GM21526 (cell line): ENCODE results near the gene ATP23.
A peak's percentile ranks its signal among the peaks of the same experiment; 100 is the strongest.

Source experiments
- ATAC-seq: cut with Tn5 transposase; IDR thresholded peaks from one replicate; pipeline ENCODE4 v1.9.1; 2021; ENCODE audit warnings: moderate library complexity; ENCODE audit not compliant: unreplicated experiment, low FRiP score

The ATP23 gene

DNA sequence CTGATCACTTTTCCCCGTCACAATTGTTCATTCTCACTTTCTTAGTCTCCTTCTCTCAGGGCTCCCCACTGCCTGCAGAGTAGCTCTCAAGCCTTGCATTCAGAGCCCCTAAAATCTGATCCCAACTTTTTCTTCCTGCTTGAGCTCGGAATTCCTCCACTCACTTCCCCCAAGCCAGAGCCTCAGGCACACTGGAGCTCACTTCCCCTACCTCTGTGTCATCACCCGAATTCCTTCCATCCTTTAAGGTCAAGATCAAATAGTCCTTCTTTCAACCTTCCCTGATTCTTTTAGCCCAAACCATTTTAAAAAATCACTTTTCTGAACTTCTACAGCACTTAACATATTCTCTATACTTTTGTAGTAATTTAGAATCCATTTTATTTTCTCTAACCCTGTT lies 34.1 kb upstream of the ATP23 start:
- no peak for ATAC-seq

DNA sequence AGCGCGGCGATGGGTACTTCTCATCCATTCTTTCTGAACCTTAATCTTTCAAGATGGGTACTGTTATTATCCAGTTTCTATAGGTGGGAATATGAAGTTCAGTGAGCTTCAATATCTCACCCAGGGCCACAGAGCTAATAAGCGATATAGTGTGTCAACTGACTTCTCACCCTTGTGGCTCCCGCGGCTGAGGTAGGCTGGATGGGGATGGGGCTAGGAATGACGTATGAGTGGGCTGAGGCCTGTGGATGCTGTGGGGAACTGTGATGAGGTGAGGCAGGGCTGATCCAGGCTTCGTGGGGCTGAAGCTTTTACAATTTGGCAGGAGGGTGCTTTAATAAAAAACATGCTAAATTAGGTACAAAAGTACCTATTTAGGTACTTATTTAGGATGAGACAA lies 32.9 kb upstream of the ATP23 start:
- ATAC-seq: no peak

DNA sequence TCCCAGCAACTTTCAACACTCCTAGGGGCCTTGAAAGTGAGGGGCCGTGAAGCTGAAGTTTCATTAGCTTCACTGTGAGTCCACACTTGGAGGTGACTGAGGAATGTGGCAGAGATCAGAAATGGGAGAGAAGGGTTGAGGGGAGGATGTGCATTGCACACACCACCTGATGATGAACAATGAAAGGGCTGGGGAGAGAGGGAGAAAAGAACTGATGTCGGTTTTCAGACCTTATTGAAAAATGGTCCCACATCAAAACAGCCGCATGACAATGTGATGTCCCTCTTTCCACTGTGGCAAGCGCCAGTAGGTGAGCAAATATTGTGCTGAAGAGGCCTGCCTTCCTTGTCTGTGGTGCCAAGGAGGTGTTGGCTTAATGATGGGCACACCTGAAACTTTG lies 32.3 kb upstream of the ATP23 start:
- ATAC-seq: no peak

DNA sequence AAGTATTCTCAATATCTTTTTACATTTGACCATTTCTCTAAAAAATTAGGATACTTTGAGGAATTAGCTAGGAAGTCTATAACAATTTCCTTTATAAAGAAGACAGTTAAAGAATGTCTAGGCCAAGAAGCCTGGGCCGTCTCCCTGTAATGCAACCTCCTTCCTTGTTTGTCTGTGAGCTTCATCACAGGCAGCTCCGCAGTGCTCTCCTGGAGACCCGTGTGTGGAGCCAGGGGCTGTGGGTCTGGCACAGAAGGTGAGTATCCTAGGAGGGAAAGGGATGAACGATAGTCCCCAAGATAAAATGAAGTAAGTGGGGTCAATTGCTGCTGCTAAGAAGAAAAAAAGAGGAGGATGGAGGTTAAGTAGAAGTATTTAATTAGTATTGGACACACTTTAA lies 31.8 kb upstream of the ATP23 start:
- ATAC-seq: no peak

DNA sequence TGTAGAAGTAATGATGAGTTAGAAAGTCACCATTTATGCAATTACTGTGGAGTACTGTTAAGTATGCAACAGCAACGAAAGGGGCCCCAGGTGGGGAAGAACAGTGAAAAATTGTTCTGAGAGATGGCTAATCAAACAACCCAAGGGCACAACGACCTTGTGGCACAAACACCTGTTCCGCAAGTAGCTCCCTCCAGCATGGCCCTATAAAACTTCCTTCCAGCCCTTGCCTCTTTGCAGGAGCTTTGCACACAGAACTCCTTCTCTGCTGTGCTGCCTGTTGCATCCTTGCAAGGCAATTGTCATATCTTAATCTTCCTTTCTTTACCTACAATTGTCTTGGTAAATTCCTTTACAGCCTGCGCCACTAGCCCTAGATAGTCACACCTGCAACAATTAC lies 23.2 kb upstream of the ATP23 start:
- no peak for ATAC-seq

DNA sequence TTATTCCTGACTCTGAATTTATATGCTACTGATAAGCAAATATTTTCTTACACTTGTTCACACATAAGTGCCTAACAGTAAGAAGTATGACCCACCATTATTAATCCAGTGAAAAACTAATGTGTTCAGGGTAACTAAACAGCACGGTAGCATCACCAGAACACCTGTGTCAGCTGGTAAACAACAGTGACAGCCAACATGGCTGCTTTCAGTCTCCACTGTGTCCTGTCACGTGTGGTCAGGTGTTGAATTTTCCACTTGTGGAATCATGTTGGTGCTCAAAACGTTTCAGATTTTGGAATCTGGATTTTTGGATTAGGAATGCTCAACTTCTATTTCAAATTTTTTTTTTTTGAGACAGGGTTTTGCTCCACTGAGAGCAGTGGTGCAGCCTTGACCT lies 14.3 kb upstream of the ATP23 start:
- no peak for ATAC-seq

DNA sequence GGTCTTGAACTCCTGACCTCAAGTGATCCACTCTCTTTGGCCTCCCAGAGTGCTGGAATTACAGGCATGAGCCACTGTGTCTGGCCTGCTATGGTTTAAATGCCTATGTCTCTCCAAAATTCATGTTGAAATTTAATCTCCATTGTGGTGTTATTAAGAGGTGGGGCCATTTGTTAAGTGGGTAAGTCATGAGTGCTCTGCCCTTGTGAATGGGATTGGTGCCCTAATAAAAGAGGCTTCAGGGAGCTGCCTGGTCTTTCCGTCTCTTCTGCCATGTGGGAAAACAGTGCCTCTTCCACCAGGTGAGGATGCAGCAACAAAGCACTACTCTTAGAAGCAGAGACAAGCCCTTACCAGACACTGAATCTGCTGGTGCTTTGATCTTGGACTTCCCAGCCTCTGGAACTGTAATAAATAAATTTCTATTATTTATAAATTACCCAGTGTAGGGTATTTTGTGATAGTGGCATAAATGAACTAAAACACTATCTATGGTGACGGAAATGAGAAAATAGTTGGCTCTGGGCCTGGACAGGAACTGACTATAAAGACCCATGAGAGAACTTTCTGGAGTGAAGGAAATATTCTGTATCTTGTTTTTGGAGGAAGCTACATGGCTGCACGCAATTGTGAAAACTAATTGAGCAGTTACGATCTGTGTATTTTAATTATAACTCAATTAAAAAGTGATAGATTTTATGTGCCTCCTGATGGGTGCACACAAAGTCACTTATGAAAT lies 12.1 kb upstream of the ATP23 start:
- no peak for ATAC-seq

DNA sequence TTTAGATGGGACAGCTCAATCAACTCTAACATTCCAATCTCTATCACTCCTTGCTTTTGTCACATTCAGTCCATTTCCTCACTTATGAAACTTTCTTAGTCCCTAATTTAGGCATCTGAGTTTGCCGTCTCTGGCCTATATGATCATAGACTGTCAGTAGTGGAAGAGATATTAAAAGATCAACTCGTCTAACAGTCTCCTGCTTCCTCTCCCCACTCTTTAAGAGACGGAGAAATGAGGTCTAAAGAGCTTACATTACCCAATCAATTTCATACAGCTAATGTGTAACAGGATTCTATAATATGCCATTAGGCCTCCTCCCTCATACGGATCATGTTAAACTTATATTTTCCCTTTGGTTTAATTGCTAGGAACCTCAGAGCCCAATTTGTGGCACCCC lies 6.5 kb upstream of the ATP23 start:
- ATAC-seq: no peak

DNA sequence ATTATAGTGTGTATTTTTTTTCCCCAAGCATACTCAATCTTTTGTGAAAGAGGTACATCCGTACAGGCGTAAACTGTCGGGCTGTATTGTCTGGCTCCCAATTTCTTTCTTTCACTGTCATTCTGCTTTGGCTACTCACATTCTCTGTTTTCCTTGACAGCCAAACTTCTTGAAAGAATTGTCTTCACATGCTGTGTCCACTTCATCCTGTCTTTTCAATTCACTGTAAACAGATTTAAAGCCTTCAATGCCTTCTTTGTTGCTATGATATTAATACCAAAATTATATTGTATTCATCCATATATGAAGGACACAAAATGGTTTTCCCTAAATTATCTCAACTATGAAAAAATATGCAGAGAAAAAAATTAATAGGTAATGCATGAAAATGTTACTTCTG lies 6.0 kb upstream of the ATP23 start:
- ATAC-seq: no peak

DNA sequence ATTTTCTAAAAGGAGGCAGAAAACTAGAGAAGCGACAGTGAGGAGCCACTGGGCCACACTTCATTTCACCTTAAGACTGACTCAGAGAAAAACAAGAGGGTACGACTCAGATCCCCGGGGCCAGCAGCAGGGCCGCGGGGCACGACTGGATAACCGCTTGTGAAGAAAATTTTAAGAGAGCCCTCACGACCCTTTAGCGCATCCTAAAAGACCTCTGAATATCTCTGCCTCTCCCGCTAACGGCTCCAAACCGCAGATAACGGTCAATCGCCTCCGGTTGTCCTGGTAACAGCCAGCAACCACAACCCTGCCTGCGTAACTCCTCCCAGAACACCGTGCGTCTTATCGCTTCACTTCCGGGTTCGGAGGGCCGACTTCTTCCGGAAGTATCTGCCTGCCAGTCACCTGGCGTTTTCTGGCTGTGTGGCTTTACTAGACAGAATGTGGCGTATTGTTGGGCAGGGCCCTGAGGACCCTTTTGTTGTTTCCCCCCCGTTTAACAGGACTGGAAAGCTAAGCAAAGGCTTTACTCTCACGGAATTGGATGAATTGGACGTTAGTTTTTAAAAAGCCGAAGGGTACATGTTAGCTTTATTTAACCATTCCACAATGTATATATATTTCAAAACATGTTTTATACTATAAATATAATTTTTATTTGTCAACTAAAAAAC lies 5.4 kb upstream of the ATP23 start:
- peak; percentile 99 for ATAC-seq

DNA sequence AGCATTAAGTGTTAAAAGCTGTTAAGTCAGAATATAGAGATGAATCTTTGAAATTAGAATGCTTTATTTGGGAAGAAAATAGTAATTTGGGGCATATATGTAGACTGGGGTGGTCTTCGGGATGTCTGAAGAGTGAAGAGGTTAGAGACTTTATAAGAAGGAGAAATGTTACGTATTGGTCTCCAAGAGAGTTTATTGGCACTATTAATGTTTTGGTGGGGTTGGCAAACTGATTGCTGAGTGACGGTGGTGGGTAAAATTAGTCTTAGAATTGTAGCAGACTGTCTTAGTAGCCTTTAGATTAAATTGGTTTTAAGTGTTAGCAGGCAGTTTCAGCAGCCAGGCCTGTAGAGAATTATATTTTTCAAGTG lies 4.9 kb upstream of the ATP23 start:
- ATAC-seq: no peak

DNA sequence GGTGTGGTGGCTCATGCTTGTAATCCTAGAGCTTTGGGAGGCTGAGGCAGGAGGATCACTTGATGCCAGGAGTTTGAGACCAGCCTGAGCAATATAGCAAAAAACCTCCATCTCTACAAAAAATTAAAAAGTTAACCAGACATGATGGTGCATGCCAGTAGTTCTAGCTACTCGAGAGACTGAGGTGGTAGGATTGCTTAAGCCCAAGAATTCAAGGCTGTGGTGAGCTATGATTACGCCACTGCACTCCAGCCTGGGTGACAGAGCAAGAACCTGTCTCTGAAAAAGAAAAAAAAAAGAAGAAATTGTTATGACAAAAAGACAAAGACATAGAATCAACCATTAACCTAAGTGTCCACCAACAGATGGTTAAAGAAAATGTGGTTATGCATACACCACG lies 2.1 kb upstream of the ATP23 start:
- no peak for ATAC-seq

DNA sequence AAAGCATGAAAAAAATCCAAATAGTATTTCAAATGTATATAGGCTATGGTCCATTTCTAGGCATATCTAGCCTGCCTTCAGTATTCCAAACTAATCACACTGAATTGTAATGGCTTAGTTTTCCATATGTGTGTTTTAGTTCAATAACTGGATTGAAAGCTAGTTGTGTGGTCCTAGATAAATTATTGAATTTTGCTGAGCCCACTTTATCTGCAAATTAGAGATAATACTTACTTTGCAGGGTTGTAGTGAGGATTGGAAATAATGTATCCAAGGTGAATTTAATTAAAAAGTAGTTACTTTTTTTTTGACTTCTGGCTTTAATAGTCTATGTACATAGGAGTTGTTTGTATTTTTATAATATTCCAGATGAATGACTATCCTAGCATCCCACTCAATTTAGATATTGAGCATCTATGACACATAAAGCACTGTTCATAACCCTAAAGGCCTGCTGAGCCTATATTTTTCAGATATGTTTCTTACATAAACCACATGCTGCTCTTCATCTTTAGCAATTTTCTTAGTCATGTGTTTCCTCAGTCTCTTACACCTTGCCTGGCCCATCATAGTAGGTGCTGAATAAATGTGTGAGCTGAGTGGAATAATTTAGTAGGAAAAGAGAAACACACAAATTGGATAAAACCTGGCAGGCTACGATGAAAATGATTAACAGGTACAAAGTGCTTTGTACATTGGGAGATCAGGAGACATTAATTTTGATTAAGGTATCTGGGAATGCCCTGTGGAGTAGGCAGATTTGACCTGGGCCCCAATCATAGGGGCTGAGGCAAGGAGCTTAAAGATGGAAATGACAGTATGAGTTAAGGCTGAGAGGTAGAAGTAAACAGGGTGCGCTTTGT lies 1.1 kb upstream of the ATP23 start:
- ATAC-seq: no peak

DNA sequence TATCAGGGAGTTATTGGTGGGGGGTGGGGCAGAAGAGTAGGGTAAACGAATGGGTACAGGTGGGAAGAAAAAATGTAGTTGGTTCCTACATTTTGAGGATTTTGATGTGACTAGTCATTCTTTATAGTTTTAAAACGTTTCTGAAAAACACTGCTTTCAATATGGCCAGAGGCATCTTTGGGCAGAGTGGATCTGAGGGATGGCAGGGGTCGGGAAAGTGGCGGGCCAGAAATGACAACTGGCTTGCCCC lies 527 bp upstream of the ATP23 start:
- no peak for ATAC-seq

DNA sequence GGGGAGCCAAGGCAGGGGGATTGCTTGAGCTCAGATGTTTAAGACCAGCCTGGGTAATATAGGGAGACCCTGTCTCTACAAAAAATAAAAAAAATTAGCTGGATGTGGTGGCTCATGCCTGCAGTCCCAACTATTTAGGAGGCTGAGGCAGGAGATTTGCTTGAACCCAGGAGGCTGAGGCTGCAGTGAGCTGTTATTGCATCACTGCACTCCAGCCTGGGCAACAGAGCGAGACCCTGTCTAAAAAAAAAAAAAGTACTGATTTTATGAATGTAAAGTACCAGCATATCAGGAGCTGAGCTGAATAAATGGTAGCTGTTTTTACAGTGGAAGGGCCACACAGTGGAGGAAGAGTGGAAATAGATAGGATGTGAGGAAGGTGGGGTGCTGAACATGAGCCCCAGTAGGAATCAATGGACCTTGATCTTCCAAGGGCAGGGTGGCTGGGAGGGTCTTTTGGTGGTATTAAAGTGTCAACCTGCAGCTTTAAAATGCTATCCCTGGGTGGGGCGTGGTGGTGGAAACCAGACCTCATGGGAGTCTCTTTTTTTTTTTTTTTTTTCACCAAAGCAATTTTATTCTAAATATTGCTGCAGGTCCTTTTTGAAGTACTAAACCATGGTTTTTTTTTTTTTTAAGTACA lies 2.2 kb downstream of the ATP23 start:
- no peak for ATAC-seq

DNA sequence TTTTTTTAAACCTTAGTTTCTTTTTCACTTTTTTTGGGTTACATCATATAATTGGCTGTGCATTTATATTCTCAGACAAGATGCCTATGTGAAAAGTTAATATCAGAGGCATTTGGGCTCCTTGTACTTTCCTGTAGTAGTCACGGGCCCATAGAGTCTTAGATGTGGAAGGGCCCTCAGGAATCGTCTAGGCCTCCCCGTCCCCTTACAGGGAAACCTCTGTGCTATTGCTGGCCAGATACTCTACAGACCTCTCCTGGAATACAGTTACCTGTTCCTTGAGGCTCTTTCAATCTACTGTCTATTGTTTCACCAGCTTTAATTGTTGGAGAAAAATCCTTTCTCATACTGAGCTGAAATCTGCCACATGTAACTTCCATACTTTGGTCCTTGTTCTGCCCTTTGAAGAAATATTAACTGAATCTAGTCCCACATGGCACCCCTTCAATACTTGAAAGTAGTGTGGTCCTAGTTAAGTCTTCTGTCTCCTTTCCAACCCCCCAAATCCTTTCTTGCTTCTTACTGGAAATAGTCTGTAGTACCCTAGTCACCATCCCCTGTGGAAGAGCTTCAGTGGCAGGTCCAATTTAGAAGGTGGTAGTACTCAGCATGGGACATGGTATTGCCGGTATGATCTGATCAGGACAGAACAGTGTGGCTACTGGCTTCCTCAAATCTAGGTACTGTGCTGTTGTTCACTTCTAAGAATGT lies 3.1 kb downstream of the ATP23 start:
- no peak for ATAC-seq

DNA sequence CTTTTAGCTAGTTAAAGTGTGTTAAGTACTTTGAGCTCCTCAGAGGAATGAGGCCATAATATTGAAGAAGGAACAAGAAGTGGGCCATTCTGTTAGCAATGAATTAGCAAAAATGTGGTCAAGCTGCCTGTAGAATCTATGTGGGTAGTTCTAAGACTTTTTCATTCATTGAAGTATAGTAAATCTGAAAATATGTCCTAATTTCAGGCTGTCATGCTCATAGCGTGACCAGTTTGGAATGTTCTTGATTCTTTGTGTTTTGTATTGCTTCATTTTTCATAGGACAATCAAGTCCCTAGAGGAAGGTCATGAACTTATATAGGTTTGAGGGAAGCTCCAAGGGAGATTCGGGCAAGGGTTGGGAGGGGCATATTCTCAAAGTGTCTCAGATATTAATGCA lies 11.4 kb downstream of the ATP23 start:
- no peak for ATAC-seq

DNA sequence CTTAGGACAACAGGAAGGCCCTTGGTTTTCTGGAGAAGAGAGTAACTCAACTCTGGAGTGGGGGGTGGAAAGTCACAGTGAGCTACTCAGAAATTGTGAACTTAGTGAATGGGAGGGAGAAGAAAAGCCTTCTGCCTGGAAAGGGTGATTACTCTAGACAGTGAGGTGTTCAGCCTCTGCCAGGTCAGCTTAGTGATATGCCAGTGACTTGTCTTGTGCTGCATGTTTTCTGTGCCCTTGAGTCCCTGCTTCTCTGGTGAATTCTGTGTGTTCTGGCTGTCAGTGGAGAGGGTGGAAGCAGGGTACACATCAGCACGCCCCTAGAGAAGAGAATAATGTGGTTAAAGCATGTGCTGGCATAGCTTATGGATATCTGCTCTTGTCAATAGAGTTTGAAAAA lies 13.4 kb downstream of the ATP23 start:
- no peak for ATAC-seq

DNA sequence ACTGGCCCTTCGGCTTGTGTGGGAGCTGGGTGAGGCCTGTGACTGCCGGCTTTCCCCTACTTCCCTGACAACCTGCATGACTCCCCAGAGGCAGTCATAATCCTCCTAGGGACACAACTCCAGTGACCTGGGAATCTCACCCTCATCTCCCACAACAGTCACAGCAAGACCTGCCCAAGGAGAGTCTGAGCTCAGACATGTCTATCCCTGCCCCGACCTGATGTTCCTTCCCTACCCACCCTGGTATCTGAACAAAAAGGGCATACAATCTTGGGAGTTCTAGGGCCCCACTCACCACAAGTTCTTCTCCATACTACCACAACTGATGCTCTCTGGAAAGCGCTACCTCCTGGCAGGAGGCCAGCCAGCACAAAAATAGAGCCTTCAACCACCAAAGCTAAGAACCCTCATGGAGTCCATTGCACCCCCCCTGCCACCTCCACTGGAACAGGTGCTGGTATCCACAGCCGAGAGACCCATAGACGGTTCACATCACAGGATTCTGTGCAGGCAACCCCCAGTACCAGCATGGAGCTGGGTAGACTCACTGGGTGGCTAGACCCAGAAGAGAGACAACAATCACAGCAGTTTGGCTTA lies 16.8 kb downstream of the ATP23 start:
- ATAC-seq: no peak

DNA sequence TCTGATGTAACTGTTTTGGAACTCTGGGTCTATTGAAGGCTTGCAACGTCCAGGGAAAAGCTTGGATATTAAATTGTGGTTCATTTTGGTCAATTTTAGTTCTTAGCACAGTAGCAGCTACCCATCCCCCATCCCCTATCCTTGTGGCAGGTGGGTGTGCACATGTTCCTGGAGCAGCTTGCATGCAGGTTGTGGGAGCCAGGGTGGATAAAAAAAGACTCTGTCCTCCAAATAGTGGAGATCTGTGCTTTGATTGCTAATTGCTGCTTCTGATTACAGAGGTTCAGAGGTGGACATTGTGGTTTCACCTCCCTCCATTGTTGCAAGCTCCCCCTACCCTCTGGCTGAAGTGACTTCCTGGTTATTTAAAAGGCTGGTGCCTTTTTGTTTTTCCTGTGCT lies 23.1 kb downstream of the ATP23 start:
- ATAC-seq: no peak
